Measurements from ENCODE around the gene SLC5A4.
A peak's percentile ranks its signal among the peaks of the same experiment; 100 is the strongest.

The SLC5A4 gene

DNA sequence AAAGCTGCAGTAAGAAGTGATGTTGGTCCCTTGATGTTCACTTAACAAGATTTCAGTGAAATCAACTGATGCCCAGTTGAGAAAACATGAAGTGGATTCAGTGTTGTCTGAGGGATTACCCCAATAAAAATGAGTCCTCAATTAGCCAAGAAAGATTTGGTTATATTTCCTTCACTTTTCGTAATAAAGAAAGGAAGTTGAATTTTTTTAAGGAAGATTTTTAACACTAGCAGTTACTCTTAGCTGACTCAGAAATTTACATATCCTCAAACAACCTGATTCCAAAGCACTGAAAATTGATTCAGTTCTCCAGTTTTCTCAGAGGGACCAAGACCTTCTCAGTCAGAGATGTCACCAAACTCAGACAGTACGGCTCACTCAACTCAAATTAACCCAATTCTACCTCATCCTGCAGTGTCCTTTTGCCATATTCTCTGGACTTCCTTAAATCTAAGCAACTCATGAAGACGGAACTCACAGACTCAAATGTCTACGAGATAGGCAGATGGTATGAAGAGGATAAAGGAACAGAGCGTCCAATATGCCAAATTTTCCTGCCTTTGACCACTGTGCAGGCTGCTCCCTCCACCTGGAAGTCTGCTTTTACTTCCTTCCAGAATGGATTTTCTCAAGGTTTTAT lies 22.8 kb downstream of the SLC5A4 start:
- no peak for DNase-seq (ENCODE audit: low read depth)

DNA sequence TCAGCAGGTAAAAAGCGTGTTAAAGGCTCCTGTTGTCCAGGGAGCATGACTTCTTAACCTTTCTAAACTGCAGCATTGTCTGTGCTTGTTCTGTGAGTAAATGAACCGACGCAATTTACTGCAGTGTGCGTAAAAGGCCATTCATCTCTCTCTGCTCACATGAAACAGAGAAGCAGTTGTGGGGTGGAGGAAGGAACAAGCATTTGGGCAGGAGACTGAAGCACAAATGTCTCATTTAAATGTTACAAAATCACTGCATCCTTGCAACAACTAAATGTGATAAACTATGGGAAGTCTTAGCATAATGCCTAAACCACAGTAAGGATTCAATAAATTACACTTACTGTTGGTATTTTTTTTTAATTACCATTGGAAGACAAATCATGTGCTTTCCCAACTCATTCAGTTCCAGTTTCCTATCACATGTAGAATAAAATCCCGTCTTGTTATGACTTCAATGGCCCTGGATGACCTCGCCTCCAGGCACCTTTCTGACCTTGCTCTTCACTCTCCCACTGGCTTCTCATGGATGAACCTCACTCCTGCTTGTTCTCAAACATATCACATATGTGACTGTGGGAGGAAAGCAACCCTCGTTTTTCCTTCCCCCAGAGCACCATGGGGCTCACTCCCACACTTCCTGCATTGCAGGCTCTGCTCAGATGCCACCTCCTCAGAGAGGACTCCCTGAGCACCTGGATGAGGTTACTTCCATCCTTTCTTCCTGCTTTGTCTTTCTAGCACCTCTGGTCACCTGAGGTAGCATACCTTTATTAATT lies 28.6 kb downstream of the SLC5A4 start:
- no peak for DNase-seq (ENCODE audit: low read depth)

DNA sequence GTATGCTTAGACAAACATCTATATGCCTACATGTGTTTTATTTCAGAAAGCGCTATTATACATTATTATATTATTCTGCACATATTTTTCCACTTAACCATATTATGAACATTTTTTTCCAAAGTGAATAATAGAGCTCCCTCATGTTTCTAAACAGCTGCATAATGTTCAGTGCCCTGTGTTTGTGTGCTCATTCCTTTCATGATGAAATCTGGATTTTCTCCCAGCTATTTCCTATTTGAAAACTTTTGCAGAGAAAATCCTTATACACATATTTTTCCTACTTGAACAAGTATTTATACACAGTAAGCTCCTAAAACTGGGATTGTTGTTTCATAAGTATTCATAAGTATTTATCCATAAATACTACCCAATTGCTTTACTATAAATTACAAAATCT lies 32.2 kb downstream of the SLC5A4 start:
- no peak for DNase-seq (ENCODE audit: low read depth)

DNA sequence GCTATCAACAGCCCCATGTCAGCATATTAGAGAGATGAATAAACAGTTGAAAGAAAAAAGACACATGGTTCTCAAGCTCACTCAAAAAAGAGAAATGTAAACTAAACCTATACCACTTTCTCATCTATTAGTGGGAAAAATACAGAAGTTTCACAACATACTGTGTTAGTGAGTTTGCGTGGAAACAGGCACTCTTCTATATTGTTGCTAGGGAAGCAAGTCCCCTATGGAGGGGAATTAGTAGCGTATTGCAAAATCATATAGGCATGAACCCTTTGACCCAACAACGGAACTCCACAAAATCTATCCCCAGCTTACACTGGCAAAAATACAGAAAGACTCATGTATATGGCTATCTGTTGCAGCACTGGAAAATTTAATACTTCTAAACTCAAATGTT lies 36.1 kb downstream of the SLC5A4 start:
- no peak for DNase-seq (ENCODE audit: low read depth)

DNA sequence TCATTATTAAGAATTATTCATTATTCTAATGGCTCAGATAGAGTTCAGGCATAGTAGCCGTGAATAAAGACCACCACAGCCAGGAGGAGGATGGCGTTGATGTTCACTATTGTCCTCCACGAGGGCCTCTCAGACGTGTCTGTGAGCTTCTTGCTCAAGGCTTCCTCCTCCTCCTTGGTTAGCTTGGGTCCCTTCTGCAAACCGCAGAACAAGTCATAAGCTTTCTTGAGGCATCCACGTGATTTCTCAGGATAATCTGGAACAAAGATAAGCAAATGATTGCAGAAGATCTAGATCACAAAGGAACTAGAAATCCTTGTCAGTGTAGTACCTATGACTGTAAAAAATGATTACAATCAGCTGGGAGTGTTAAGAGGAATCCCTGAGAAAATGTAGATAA lies 36.7 kb downstream of the SLC5A4 start:
- DNase-seq (ENCODE audit: low read depth): no peak

DNA sequence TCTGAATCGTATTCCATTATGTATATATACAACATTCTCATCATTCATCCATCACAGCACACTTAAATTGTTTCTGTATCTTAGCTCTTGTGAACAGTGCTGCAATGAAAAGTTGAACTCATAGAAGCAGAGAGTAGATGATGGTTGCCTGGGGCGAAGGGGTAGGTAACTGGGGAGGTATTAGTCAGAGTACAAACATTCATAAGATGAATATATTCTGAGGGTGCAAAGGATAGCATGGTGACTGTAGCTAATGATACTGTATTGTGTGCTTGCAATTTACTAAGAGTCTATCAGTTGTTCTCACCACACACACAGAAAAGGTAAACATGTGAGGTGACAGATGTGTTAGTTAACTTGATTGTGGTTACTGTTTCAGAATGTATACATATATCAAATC lies 37.7 kb downstream of the SLC5A4 start:
- no peak for DNase-seq (ENCODE audit: low read depth)

DNA sequence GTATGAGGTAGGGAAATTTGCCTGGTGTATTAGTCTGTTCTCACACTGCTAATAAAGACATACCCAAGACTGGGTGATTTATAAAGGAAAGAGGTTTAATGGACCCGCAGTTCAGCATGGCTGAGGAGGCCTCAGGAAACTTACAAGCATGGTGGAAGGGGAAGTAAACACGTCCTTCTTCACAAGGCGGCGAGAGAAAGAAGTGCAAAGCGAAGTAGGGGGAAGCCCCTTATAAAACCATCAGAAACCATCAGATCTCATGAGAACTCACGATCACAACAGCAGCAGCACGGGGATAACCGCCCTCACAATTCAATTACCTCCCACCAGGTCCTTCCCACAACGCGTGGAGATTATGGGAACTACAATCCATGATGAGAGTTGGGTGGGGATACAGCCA lies 38.2 kb downstream of the SLC5A4 start:
- no peak for DNase-seq (ENCODE audit: low read depth)

DNA sequence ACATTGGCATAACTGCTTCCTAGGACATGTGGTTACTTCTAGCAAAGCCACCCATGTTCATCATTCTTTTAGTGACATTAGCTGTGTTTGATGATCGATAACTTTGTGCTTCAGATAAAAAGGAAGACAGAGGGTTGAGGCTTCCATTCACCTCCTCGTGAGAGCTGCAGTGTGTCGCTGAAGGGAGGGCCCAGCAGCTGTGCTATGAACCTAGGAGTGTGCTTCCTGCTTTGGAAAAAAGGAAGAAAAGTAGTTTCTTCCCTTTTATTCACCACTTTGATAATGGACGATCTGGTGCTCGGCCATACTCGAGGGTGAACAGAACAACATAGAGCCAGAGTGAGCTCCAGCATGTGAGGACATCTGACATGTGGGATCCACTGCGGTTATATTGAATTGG lies 44.1 kb downstream of the SLC5A4 start:
- no peak for DNase-seq (ENCODE audit: low read depth)

DNA sequence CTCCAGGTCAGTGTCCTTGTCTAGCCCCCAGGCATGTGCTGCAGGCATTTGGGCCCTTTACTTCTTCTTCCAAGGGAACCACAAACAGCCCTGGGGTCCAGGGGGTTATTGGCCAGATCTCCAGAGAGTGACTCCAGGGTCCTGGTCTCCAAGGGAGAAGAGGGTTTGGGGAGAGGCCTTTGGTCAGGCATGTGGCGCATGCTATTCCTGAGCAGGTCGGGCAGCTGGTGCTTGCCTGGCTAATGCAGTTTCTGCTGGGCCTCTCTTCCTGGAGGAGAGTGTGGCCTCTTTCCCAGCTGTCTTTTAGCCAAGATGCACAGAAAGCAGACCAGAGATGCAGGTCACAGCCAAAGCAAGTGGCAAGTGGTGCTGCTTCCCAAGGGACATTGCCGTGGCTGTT lies 46.5 kb downstream of the SLC5A4 start:
- no peak for DNase-seq (ENCODE audit: low read depth)

DNA sequence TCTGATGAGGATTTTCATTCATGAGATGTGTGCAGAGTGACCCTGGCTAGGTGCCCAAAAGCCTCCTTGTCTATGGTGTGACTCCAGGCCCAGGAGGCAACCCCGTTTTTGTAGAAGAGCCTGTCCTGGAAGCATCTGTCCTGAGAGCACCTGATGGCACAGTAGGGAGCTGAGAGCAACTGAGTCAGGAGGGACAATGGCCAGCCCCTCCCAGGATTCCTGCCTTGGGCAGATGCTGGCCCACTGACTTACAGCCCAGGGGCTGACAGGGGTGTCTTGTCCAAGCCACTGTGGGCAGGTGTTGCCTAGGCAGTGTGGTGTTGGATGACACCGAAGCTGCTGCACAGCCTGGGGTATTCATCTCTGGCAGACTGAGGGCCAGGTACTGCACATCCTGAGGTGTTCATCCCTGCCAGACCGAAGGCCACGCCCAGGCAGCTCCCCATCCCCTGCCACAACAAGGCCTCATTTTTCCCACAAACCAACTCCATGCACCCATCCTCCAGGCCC lies 47.1 kb downstream of the SLC5A4 start:
- no peak for DNase-seq (ENCODE audit: low read depth)

DNA sequence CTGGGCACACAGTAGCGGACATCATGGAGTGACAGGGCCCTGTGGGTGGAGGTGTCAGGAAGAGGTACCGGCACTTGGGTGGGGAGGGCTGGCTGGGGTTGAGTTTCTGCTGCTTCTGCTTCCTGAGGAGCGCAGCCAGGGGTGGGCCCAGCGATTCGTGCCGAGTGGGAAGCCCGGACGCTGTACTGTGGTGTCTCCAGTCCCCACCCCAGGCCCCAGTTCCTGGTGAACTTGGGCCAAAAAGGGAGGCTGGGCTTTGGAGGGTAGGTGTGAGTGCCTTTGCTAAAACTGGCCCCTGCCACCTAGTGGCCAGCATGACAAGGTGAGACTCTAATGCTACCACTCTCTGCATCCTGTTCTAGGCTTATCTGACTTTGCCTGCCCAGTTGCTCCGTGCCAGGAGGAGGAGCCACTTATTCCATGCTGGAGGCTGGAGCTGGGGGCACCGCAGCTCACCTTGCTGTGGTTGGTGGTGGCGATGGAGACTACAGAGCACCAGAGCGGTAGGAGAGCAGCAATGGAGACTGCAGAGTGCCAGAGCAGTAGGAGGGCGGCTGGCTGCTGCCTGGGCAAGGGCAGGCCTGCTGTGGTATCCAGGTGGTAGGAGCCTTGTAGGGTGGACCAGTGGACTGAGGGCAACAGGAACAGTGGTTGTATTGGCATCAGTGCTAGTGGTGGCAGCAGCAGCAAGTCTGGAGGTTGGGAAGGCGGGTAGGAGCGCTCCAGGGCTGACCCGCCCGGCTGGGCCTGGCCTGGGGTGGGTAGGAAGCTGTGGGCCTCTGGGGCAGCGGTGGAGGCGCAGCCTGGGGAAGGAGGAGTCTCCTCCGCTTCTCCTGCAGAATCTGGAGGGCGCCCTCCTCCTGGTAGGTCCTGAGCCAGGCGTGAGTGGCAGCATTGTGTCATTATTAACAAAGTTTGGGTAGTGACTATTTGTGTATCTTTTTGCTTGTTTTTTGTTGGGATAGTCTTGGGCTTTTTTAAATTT lies 48.1 kb downstream of the SLC5A4 start:
- no peak for DNase-seq (ENCODE audit: low read depth)

DNA sequence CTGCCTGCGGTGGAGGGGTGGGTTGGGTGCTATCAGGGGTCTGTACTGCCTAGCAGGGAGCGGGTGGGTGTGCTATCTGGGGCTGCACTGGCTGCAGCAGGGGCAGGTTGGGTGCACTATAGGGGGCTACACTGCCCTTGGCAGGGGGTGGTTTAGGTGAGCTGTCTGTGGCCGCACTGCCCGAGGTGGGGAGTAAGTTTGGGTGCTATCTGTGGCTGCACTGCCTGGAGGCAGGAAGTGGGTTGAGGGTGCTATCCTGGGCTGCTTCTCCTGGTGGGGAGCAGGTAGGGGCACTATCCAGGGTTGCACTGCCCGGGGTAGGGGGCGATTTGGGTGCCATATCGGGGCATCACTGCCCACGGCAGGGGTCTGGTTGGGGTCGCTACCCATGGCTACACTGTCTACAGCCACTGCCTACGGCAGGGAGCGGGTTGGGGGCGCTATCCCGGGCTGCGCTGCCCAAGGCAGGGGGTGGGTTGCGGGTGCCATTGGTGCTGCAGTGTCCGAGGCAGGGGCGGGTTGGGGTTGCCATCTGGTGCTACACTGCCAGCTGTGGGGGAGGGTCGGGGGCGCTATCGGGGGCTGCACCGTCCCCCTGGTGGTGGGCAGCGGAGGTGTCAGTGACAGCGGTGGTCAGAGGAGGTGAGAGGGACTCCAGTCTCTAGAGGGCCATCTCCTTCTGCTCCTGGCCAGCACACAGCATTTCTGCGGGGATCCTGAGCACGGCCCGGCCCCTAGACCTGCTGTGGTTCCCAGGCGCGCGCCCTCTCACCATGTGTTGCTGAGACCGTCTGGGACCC lies 49.0 kb downstream of the SLC5A4 start:
- DNase-seq (ENCODE audit: low read depth): no peak

DNA sequence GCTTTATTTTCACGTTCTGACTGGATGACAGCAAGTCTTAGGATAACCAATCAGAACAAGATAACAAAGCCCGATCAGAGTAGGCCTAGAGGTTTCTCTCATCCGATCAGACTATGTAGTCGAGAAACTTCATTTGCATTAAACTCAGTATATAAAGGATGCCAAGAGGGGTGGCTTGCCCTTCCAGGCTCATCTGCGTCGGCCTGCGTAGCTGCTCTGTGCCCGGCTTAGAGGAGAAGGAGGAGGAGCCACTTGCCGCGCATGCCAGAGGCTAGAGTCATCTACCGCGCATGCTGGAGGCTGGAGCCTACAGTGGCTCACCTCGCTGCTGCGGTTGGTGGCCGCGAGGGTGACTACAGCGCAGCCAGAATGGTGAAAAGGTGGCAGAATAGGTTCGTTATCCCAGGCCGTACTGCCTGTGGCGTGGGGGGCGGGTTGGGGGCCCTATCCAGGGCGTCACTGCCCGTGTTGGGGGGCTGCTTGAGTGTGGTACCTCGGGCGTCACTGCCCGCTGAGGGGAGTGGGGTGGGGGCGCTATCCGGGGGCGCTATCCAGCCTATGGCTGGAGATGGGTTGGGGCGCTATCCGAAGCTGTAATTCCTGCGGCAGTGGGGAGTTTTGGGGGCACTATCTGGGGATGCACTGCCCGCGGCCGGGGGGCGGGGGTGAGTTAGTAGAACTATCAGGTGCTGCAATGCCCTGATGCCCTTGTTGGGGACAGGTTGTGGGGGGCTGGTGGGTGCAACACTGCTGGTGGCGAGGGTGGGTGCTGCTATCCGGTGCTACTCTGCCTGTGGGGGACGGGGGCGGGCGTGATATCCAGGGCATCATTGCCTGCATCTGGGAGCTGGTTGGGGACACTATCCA lies 50.1 kb downstream of the SLC5A4 start, which contains the start of gene RFPL2:
RFPL2 (minus strand) TSS at position 218 of the 867 bp plus-strand sequence. CDS start 2,622 bp downstream, outside the sequence.
- peak; percentile 36 for DNase-seq (ENCODE audit: low read depth)

DNA sequence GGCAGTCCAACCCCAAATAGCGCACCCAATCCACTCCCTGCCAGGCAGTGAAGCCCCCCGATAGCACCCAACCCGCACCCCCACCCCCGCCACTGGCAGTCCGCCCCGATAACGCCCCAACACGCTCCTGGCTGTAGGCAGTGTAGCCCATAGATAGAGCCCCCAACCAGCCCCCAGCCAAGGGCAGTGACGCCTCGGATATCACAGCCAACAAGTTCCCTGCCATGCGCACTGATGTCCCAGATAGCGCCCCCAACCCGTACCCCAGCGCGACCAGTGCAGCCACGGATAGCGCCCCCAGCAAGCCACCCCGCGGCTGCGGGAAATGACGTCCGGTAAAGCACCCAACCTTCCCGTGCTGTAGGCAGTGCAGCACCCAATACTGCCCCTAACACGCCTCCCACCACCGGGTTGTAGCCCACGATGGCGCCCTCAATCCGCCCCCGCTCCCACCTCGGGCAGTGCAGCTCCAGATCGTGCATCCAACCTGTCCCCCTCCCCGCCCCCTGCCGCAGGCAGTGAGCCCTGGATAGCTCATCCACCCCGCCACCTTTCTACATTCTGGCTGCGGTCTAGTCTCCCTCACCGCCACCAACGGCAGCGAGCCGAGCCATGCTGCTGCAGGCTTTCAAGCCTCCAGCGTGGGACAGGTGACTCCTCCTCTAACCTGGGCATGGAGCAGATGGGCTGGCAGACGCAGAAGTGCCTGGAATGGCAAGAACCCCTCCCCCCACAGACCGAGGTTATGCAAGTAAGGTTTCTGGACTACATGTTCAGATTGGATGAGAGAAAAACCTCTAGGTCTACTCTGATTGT lies 50.9 kb downstream of the SLC5A4 start:
- no peak for DNase-seq (ENCODE audit: low read depth)

DNA sequence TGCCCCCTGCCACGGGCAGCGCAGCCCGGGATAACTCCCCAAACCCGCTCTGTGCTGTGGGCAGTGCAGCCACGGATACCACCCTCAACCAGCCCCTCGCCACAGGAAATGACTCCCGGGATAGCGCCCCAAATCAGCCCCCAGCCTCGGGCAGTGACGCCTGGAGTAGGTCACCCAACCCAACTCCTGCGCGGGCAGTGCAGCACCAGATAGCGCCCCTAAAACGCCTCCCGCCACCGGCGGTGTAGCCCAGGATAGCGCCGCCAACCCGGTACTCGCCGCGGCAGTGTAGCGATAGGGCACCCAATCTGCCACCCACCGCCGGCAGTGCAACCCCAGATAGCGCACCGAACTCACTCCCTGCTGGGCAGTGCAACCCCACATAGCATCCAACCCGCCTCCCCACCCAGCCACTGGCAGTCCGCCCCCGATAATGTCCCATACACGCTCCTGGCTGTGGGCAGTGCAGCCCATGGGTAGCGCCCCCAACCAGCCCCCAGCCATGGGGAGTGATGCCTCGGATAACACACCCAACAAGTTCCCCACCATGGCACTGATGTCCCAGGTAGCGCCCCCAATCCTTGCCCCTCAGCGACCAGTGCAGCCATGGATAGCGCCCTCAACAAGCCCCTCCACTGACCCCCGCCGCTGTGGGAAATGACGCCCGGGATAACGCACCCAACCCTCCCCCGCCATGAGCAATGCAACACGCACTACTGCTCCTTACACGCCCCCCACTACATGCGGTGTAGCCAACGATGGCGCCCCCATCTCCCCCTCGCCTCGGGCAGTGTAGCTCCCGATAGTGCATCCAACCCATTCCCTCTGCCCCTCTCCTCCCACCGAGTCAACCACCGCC lies 51.7 kb downstream of the SLC5A4 start:
- DNase-seq (ENCODE audit: low read depth): no peak

DNA sequence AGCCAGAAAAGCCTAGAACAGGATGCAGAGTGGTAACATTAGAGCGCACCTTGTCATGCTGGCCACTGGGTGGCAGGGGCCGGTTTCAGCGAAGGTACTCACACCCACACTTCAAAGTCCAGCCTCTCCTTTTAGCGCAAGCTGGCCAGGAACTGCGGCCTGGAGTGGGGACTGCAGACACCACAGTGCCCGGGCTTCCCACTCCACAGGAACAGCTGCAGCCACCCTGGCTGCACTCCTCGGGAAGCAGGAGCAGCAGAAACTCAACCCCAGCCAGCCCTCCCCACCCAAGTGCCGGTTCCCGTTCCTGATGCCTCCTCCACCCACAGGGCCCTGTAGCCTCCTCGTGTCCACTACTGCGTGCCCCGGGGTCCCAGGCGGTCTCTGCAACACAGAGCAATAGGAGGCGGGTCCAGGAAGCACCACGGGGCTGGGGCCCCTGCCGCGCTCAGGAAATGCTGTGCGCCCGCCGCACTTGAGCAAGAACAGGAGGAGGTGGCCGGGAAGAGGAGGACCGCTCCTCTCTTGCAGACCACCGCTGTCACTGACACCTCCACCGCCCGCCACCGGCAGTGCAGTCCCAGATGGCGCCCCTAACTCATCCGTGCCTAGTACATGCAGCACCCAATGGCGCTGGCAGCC lies 52.5 kb downstream of the SLC5A4 start:
- DNase-seq (ENCODE audit: low read depth): no peak

DNA sequence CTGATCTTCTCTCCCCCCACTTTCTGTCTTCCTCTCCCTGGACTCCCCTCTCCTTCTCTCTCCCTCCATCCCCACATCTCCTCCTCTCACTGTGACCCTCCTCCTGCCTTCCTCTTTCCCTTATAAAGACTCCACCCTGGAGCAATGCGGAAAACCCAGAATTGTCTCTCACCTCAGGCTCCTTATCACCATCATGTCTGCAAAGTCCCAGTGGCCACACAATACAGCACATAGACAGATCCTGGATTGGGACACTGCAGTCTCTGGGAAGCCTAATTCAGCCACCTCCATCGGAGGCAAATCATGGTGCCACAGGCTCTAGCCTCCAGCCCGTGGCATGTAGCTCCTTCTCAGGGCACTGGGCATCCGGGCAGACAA lies 53.0 kb downstream of the SLC5A4 start:
- DNase-seq (ENCODE audit: low read depth): no peak

DNA sequence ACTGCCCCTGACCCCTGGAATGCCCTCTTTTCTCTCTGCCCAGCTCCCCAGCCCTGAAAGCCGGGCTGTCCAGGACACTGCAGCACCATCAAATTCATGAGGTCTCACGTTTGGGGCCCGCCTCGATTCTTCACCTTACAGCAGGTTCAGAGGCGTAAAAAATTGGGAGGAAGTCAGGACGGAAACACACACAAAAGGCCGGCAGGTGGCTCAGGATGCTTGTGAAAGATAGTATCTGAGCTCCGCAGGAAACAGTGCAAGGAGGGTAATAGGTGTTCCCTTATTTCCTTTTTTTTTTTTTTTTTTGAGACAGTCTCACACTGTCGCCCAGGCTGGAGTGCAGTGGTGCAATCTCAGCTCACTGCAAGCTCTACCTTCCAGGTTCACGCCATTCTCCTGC lies 54.4 kb downstream of the SLC5A4 start:
- no peak for DNase-seq (ENCODE audit: low read depth)
